Prostate gland (tissue), 2 donors: ENCODE data around the gene IGFL2.

Source experiments
- CTCF ChIP-seq, 4 experiments: fragments of 200-600 bp in 2 of 4; fragments of 450-650 bp in 2 of 4; sonication (generic) in 2 of 4; IDR thresholded peaks; 1 replicate in 3 of 4; 2 replicates in 1 of 4; pipeline ENCODE4 v1.5.1; 2016 to 2019; ENCODE audit warnings: antibody characterized with exemption in 4 of 4, mild to moderate bottlenecking in 2 of 4, moderate library complexity in 2 of 4
- POLR2A ChIP-seq: fragments of 450-650 bp; IDR thresholded peaks from one replicate; pipeline ENCODE4 v1.6.1; 2016; ENCODE audit warnings: antibody characterized with exemption, mild to moderate bottlenecking
- POLR2AphosphoS5 ChIP-seq: sonication (generic); formaldehyde crosslinking; IDR thresholded peaks from one replicate; pipeline ENCODE4 v1.6.1; 2017; ENCODE audit warnings: antibody characterized with exemption

DNA sequence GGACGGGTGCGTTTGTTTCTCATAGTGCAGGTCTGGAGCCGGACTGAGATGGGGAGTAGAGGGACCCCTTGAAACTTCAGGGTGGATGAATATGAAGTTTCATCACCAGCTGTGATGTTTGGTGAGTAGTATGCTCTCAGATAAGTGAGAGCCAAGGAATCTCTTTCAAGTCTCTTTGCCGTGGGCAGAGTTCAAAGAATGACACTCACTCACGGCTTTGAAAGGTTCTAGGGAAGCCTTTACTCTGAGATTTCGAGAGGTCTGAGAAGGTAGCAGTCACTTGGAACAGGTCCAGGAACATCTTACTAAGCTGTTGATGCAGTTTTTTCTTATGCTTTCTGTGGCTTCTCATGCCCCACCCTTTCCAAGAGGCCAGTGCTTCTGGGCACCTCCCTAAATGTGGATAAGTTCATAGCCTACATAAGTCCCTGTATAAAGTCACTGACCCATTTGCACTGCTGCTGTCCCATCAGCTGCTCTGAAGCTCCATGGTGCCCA, at the start of gene IGFL2:
- TF ChIP-seq POLR2A (no peak), POLR2AphosphoS5 (no peak), CTCF (IDR thresholded peaks at IDR 0.05) (no peak)
